Muscle of leg (tissue), 11 donors: ENCODE data around the gene KIRREL3. TPM values are rescaled to one million over a fixed set of nuclear protein-coding genes. Genes with fewer than 3 reads are reported as not detected.

ENCODE experiments used
- DNase-seq: peaks from one replicate; pipeline ENCODE4 v3.0.0; 2013
- H3K27ac ChIP-seq: one replicate; pipeline ENCODE4 v1.5.1; 2013; ENCODE audit warnings: mild to moderate bottlenecking, low read length, control low read depth
- H3K27me3 ChIP-seq: one replicate; pipeline ENCODE4 v1.6.1; 2013; ENCODE audit warnings: low read length; ENCODE audit not compliant: control insufficient read depth, insufficient read depth
- H3K36me3 ChIP-seq: one replicate; pipeline ENCODE4 v1.6.1; 2013; ENCODE audit warnings: low read length; ENCODE audit not compliant: control insufficient read depth, insufficient read depth
- H3K4me1 ChIP-seq: one replicate; pipeline ENCODE4 v1.6.1; 2013; ENCODE audit warnings: low read length; ENCODE audit not compliant: control insufficient read depth, insufficient read depth
- H3K4me3 ChIP-seq: one replicate; pipeline ENCODE4 v1.5.1; 2013; ENCODE audit warnings: low read length, control low read depth
- H3K9me3 ChIP-seq: replicated peaks from 2 replicates; pipeline ENCODE4 v1.6.1; 2013; ENCODE audit warnings: low read depth, low read length; ENCODE audit not compliant: control insufficient read depth
- WGBS: methylation state at CpG from one replicate; pipeline ENCODE4 v1.1.5; 2013; ENCODE audit warnings: missing lambda C conversion rate; ENCODE audit not compliant: insufficient coverage; 5-methylcytosine and 5-hydroxymethylcytosine counted together
- polyA plus RNA-seq, 8 donors: library from polyadenylated mRNA; unstranded; fragments of 120-200 nt; gene quantifications; one replicate each; pipeline versions ENCODE4 v1.2.1 to v1.2.3, GENCODE V29; 2013; ENCODE audit warnings: inconsistent platforms in 1 of 8, low replicate concordance in 1 of 8; ENCODE audit not compliant: insufficient read length in 8 of 8, insufficient read depth in 1 of 8
- total RNA-seq: library from RNA; stranded (reverse); fragments of 120-200 nt; gene quantifications from one replicate; pipeline ENCODE4 v1.2.4, GENCODE V29; 2013

The KIRREL3 gene
- total and polyA plus RNA-seq, 9 donors, result 0.27 to 1.8 (median 0.93) TPM

DNA sequence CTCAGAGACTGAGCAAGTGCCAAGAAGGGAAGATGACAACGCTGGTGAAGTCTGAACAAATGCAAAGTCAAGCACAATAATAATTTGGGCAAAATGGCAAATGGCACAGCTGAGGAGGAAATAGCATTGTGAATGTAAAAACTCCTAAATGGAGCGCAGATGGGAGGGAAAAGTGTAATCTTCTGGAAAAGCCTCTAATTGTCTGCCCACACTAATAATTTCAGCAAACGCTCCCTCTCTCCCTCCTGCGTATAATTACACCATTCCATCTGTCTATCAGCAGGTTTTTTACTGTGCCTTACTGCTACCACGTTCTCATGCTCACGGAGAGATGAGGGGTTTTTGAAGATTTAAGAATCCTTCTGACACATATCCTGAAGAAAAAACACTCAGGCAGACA lies 302.6 kb downstream of the KIRREL3 start:
- 43% methylated on average over 1 of the region's 6 CpGs for WGBS
- no peaks in the 10 kb centered on the region for H3K36me3 ChIP-seq
- peaks cover 9% of the 10 kb centered on the region for H3K4me1 ChIP-seq
- H3K4me3 ChIP-seq, result no peak overlapping the region
- DNase-seq, result no peak
- H3K27me3 ChIP-seq, result peaks cover 2% of the 10 kb centered on the region
- no peak overlapping the region for H3K27ac ChIP-seq
- no peaks in the 10 kb centered on the region for H3K9me3 ChIP-seq

DNA sequence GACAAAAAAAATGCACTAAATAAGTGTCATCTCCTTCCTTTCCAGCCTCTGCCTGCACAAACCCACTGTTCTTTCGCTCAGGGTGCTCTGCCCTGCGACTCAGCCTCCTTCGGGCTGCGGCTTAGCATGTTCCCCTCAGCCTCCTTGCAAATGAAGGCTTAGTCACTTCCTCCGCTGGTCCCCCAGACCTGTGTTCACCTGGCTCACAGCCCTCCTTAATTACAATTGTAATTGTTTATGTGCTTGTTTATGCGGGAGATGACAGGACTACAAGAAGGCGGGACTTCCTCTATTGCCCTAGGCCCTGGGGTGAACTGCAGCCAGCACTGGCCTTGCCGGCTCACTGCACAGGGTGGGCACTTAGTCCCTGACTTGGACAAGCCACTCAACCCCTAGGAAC lies 303.6 kb downstream of the KIRREL3 start:
- 91% methylated on average over 4 of the region's 8 CpGs for whole genome bisulfite sequencing

DNA sequence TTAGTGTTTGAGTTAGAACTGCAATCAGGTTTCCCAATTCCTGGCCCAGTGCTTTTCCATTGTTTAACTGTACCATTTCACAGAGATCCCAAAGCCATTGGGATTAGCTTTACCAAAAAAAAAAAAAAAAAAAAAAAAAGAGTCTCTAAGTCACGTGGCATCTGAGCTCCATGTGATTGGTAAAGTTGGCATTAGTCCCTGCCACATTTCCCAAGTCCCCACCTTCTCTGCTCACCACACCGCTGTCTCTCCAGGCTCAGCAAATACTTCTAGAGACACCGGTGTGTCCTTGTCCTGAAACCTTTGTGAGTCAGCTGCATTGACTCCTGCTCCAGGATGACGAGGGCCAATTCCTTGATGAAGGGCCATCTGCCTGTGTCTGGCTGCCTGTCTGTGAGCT lies 305.3 kb downstream of the KIRREL3 start:
- H3K9me3 ChIP-seq, result peaks cover 2% of the 10 kb centered on the region
- H3K27ac ChIP-seq, result no peak overlapping the region
- H3K36me3 ChIP-seq, result no peaks in the 10 kb centered on the region
- no peak for DNase-seq
- H3K4me3 ChIP-seq, result no peak overlapping the region
- H3K27me3 ChIP-seq, result no peaks in the 10 kb centered on the region
- peaks cover 6% of the 10 kb centered on the region for H3K4me1 ChIP-seq
- WGBS, result 65% methylated on average over 3 of the region's 4 CpGs

More for the DNA sequence above, 303.6 kb downstream of the KIRREL3 start:
- DNase-seq, result no peak
- Histone ChIP-seq H3K4me1 (peaks cover 6% of the 10 kb centered on the region), H3K27ac (no peak overlapping the region), H3K36me3 (no peaks in the 10 kb centered on the region), H3K4me3 (no peak overlapping the region), H3K27me3 (peaks cover 2% of the 10 kb centered on the region), H3K9me3 (peaks cover 2% of the 10 kb centered on the region)

DNA sequence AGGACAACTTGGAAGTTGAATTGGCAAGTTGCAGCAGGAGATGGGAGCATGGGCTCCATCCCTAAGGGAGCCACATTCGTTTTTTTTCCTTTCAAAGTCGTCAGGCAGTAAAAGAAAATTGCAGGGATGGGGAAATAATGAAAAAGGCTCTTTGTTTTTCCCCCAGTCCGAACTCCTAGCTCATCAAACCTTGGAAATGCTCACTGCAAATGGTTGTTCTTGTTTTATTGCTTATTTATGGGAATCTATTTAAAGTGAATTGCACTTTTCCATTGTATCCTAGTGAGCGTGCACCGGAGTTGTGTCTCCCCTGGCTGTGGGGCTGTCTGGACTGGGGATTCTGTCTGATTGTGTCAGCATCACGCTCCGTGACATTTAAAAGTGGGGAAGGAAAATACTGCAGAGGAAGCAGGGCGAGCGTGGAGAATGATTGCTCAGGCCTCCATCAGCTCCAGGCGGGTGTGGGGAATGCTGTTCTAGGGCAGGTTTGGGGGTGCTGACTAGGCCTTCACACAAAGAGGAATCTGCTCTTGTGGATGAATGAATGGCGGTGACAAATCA lies 306.4 kb downstream of the KIRREL3 start:
- Histone ChIP-seq H3K9me3 (peaks cover 2% of the 10 kb centered on the region), H3K4me3 (no peak overlapping the region), H3K27me3 (no peaks in the 10 kb centered on the region), H3K36me3 (no peaks in the 10 kb centered on the region), H3K27ac (no peak overlapping the region), H3K4me1 (peaks cover 6% of the 10 kb centered on the region)
- 73% methylated on average over 9 of the region's 11 CpGs for WGBS
- no peak for DNase-seq

DNA sequence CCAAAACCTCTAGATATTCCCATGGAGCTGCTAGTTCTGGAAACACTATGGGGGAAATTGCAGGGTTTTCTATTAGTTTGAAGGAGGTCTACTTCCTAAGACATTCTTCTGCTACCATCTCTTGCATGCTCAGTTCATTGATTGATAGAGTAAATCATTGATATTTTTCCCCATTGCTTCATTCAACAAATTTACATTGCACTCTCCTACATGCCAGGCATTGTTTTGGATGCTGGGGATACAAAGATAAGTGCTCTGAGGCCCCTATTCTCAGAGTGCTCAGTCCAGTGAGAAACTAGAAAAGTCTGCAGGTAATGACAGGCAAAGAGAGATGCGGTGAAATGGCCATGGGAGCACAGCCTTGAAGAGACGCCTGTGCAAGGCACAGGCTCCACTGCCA lies 313.1 kb downstream of the KIRREL3 start:
- H3K4me3 ChIP-seq, result no peak overlapping the region
- H3K27ac ChIP-seq, result no peak overlapping the region
- H3K4me1 ChIP-seq, result no peaks in the 10 kb centered on the region
- DNase-seq, result no peak
- peaks cover 2% of the 10 kb centered on the region for H3K27me3 ChIP-seq
- WGBS, result 92% methylated on average over 2 of the region's 2 CpGs
- no peaks in the 10 kb centered on the region for H3K9me3 ChIP-seq
- no peaks in the 10 kb centered on the region for H3K36me3 ChIP-seq

DNA sequence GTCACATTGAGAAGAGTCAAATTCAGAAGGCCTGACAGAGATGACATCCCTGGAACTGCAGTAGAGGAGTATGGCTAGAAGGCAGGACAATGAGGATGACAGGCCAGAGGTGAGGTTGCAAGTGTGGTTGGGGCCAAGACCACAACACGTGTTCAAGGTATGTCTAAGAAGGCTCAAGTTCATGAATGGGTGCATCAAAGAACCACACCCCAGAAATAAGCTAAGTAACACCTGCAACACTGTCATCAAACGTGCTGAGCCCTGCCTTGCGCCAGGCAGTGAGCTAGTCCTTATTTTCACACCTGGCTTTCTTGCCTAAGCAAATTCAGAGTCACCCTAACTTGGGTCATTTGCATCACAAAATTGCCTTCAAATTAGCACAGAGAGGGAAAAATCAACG lies 313.6 kb downstream of the KIRREL3 start:
- no peaks in the 10 kb centered on the region for H3K4me1 ChIP-seq
- no peak overlapping the region for H3K4me3 ChIP-seq
- 50% methylated on average over 3 of the region's 4 CpGs for WGBS
- H3K36me3 ChIP-seq, result no peaks in the 10 kb centered on the region
- peaks cover 4% of the 10 kb centered on the region for H3K27me3 ChIP-seq
- DNase-seq, result no peak
- H3K27ac ChIP-seq, result no peak overlapping the region
- no peaks in the 10 kb centered on the region for H3K9me3 ChIP-seq

DNA sequence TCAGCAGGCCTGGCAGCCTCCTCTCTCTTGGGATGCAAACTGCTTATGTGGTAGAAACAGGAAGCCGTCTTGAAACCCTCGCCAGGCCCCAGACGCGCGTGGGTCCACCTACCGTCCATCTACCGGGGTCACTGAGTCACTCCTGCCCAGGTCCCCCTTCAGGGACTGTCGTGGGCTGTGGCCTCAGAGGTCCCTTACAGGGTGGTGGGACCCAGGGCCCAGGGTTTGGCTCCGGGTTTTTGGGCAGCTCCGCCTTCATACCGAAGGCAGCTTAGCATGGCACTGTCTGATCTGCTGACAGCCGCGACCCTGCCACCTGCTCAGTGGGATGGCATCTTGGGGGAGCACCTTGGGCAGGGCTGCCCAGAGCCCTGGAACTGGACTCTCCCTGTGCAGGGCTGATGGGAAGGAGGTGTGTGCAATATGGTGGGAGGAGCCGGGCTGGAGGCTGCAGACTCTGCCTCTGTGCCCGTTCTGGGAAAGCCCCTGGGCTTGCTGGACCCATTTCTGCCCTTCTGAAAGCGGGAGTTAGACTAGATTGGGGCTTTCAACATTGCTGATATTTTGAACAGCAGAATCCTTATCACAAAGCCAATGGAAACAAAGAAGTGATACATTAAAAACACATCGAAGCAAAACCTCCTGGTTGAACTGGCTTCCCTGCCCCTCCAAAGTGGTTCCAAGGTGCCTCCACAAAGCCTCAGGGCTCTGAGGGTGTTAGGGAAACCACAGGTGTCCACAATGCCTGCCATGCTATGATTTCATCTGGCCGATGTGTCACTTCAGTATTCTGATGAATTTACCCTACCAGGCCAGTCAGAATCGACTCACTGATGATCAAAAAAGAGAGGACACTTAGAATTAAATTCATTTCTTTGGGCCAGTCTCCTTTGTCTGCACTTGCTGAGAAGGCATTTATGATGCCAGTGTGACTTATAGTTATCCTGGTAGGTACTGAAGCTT lies 316.5 kb downstream of the KIRREL3 start:
- no peak for DNase-seq
- Histone ChIP-seq H3K36me3 (no peaks in the 10 kb centered on the region), H3K27me3 (peaks cover 4% of the 10 kb centered on the region), H3K27ac (no peak overlapping the region), H3K9me3 (no peaks in the 10 kb centered on the region), H3K4me1 (no peaks in the 10 kb centered on the region), H3K4me3 (no peak overlapping the region)
- 81% methylated on average over 16 of the region's 19 CpGs for WGBS

DNA sequence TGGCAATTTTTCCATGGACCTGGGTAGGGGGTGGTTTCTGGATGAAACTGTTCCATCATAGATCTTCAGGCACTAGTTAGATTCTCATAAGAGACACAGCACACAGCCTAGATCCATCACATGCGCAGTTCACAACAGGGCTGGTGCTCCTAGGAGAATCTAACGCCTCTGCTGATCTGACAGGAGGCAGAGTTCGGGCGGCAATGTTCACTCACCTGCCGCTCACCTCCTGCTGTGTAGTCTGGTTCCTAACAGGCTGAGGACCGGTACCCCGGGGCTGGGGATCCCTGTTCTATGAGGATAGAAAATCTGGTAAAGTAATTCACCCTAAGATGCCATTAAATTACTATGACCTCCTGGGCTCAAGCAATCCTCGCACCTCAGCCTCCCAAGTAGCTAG lies 318.0 kb downstream of the KIRREL3 start:
- 89% methylated on average over 2 of the region's 8 CpGs for WGBS
- Histone ChIP-seq H3K9me3 (no peaks in the 10 kb centered on the region), H3K36me3 (no peaks in the 10 kb centered on the region), H3K4me1 (no peaks in the 10 kb centered on the region), H3K4me3 (no peak overlapping the region), H3K27me3 (peaks cover 6% of the 10 kb centered on the region), H3K27ac (no peak overlapping the region)
- no peak for DNase-seq

DNA sequence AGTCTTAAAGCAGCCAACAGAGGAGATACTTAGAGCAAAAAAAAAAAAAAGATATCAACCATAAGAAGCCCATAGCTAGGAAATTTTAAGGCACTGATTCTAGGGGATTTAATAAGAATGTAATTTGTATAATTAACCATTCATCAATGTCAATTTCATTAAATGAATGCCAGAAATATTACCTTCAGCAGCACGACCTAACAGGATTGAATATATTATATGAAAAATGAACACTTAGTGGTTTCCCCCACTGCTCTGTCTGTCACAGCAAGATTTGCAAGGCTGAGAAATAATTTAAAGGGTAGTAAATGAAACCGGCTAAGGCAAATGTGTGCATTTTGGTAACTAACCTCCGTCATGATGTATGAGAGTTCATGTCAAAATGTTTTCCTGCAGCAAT lies 319.9 kb downstream of the KIRREL3 start:
- Histone ChIP-seq H3K9me3 (no peaks in the 10 kb centered on the region), H3K27me3 (peaks cover 7% of the 10 kb centered on the region), H3K27ac (no peak overlapping the region), H3K36me3 (no peaks in the 10 kb centered on the region), H3K4me1 (no peaks in the 10 kb centered on the region), H3K4me3 (no peak overlapping the region)
- no peak for DNase-seq
- WGBS, result 32% methylated on average over 2 of the region's 3 CpGs

DNA sequence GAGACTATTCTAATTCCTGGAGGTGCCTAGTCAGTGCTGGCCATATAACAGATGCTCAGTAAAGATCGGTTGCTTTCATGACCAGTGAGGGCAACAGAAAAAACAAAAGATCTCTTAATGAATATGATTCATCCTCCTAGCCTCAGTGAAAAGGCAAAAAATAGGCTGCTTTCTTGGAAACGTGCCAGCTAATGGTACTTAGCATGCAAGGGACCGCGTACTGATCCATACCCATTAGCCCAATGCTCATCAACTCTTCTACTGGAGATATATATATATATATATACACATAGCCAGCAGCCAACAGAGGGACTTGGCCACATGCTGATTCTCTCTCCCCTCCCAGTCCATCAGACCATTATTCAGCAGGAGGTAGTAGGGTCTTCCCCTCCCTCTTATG lies 320.4 kb downstream of the KIRREL3 start:
- H3K4me3 ChIP-seq, result no peak overlapping the region
- peaks cover 7% of the 10 kb centered on the region for H3K27me3 ChIP-seq
- H3K4me1 ChIP-seq, result no peaks in the 10 kb centered on the region
- no peaks in the 10 kb centered on the region for H3K36me3 ChIP-seq
- H3K27ac ChIP-seq, result no peak overlapping the region
- DNase-seq, result no peak
- WGBS, result 71% methylated on average over 1 of the region's 4 CpGs
- H3K9me3 ChIP-seq, result no peaks in the 10 kb centered on the region
